ENCODE data around the gene LRRC32.
"Not testable (repeated sequence)": the region's sequence is repeated elsewhere in the genome, so short reads cannot be mapped to it uniquely, and the experiment has no call there.

The LRRC32 gene

DNA sequence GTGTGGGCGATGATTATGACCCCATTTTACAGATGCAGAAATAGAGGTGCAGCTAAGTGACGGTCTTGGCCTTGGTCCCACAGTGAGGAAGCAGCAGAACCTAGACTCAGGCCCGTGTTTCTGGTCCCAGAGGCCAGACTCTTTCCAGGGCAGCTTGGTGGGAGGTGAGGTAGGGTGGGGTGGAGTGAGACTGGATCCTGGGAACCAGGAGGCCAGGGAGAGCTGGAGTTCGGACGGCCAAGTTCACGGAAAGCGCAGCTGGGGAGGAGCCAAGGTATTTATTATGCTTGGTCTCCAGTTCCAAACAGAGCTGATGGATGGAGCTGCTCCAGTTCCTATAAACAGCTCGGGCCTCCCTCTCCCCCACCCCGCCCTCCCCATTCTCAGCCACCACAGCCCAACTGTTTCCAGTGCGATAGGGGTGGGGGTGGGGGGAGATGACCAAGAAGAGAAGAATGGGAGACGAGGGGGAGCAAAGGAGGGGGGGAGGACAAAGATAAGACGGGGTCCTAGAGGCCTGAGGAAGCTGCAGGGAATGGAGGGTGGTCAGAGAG lies 16.2 kb downstream of the LRRC32 start:
- H2AFZ ChIP-seq (ENCODE audit: low read depth, low read length): no peak overlapping the region
- no peak overlapping the region for H3K4me3 ChIP-seq (ENCODE audit: low read length)
- no peaks in the 10 kb centered on the region for H3K4me1 ChIP-seq (ENCODE audit: insufficient read depth, low read length)
- H3K9me3 ChIP-seq (ENCODE audit: low read length): no peaks in the 10 kb centered on the region
- H3K36me3 ChIP-seq (ENCODE audit: insufficient read depth, low read length): no peaks in the 10 kb centered on the region
- peaks cover 8% of the 10 kb centered on the region for H3K27me3 ChIP-seq (ENCODE audit: insufficient read depth, low read length)

DNA sequence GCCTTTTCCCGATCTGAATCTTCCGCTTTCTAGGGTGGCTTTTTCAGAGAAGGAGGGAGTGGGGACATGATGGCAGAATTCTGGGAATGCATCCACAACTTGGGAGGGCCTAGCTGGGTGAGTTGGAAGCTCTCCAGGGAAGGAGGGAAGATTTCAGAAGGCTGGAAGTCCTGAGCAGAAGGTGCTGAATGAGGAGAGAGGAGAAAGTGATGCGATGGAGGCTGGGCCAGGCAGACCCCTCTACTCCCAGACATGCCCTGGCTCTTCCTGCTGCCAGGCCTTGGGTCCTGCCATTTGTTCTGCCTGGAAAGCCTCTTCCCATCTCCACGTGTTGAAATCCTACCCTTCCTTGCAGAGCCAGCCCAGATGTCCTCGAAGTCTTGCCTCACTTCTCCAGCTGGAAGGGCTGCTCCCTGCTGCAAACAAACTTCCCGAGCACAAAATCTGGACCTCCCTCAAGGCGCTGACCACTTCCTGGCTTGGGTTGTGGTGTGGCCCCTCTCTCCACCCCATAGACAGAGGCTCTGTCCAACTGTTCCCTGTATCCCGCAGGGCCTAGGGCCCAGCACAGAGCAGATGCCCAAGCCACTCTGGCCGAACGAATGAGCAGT lies 16.8 kb downstream of the LRRC32 start:
- Histone ChIP-seq H3K4me3 (ENCODE audit: low read length) (no peak overlapping the region), H3K9me3 (ENCODE audit: low read length) (no peaks in the 10 kb centered on the region), H3K4me1 (ENCODE audit: insufficient read depth, low read length) (no peaks in the 10 kb centered on the region), H2AFZ (ENCODE audit: low read depth, low read length) (no peak overlapping the region), H3K27me3 (ENCODE audit: insufficient read depth, low read length) (peaks cover 8% of the 10 kb centered on the region), H3K36me3 (ENCODE audit: insufficient read depth, low read length) (no peaks in the 10 kb centered on the region)

DNA sequence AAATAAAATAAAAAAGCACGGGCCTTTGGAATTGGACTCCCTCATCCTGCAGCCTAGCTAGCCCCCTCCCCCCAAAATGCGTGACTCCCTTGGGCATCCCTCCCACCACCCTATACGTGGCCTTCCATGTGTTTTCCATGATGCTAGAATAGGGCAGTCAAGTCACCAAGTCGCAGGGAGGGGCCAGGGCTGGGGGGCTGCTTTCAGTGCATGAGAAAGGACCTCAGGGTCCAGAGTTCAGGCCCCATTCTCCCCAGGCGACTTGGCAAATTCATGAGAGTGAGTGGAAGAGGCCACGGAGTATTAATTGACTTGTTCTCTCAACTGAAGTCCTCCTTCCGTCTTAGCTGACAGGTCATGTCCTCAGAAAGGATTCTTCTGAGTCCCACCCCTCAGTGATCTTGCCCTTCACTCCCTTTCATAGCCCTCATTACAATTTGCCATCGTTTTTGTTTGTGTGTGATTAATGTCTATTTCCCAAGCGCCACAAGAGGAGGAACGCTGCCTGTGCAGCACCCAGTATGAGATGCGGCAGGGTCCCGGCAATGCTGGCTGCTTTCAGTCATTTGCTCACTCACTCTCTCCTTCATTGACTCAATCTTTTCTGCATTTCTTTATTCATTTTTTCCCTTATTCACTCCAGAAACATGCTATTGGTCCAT lies 17.4 kb downstream of the LRRC32 start:
- Histone ChIP-seq H3K9me3 (ENCODE audit: low read length) (peaks cover 2% of the 10 kb centered on the region), H3K4me1 (ENCODE audit: insufficient read depth, low read length) (no peaks in the 10 kb centered on the region), H3K4me3 (ENCODE audit: low read length) (no peak overlapping the region), H3K27me3 (ENCODE audit: insufficient read depth, low read length) (peaks cover 8% of the 10 kb centered on the region), H3K36me3 (ENCODE audit: insufficient read depth, low read length) (no peaks in the 10 kb centered on the region), H2AFZ (ENCODE audit: low read depth, low read length) (no peak overlapping the region)

DNA sequence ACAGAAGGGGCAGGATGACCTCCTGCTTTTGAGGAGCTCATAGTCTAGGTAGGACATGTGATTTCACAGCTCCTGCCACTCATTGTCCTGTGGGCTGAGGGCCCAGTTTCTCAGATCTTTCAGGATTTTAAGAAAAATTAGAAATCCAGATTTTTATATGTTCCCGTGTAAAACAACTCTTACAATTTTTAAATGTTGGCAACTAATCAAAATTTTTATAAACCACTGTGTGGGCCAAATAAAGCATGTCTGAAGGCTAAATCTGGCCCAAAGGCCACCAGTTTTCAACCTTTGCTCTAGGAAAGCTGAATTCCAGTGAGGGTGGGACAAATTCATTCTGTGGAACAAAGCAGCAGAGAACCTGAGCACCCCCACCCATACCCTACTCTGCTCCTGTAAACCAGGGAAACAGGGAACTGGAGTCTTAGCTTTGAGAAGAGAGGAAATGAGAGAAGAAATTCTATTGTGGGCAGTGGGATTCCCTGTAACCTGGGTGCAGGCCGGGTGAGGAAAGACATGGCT lies 20.6 kb downstream of the LRRC32 start:
- Histone ChIP-seq H3K27me3 (ENCODE audit: insufficient read depth, low read length) (peaks cover 4% of the 10 kb centered on the region), H2AFZ (ENCODE audit: low read depth, low read length) (no peak overlapping the region), H3K4me1 (ENCODE audit: insufficient read depth, low read length) (no peaks in the 10 kb centered on the region), H3K4me3 (ENCODE audit: low read length) (no peak overlapping the region), H3K9me3 (ENCODE audit: low read length) (peaks cover 2% of the 10 kb centered on the region), H3K36me3 (ENCODE audit: insufficient read depth, low read length) (no peaks in the 10 kb centered on the region)

DNA sequence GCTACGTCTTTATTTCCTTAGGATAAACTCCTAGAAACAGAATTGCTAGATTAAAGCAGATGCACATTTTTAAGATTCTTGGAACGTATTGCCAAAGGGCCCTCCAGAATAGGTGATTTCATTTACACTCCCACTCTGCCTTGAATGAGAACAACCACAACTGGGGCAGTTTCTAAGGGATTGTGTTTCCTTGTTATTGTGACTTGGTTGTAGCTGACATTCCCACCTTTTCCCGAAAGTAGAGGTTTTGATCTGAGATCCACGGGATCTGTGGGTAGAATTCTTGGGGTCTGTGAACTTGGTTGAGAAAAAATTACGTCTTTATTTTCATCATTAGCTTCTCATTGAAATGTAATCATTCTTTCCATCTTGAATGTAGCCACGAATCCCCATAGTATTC lies 21.5 kb downstream of the LRRC32 start:
- Histone ChIP-seq H3K36me3 (ENCODE audit: insufficient read depth, low read length) (no peaks in the 10 kb centered on the region), H3K4me1 (ENCODE audit: insufficient read depth, low read length) (no peaks in the 10 kb centered on the region), H3K27me3 (ENCODE audit: insufficient read depth, low read length) (peaks cover 4% of the 10 kb centered on the region), H3K4me3 (ENCODE audit: low read length) (no peak overlapping the region), H3K9me3 (ENCODE audit: low read length) (peaks cover 2% of the 10 kb centered on the region), H2AFZ (ENCODE audit: low read depth, low read length) (no peak overlapping the region)

DNA sequence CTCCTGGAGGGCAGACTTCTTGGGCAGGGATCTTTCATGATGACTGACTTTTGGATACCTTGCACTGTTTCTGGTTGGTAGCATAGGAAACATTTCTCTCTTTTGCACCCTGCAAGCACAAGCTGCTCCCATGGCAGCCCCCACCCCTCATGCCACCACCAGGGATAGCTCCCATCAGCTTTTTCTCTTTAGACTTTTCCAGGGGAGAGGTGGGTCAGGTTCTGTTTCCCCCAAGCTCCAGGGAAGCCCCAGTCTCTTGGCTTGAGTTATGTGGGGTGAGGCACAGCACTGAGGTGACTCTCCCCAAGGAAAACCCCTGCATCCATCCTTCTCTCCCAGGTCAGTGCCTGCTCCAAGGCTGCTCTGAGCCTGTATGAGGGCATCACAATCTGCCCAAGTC lies 22.5 kb downstream of the LRRC32 start:
- H3K4me1 ChIP-seq (ENCODE audit: insufficient read depth, low read length): no peaks in the 10 kb centered on the region
- no peak overlapping the region for H2AFZ ChIP-seq (ENCODE audit: low read depth, low read length)
- no peaks in the 10 kb centered on the region for H3K27me3 ChIP-seq (ENCODE audit: insufficient read depth, low read length)
- no peak overlapping the region for H3K4me3 ChIP-seq (ENCODE audit: low read length)
- H3K36me3 ChIP-seq (ENCODE audit: insufficient read depth, low read length): no peaks in the 10 kb centered on the region
- peaks cover 2% of the 10 kb centered on the region for H3K9me3 ChIP-seq (ENCODE audit: low read length)

DNA sequence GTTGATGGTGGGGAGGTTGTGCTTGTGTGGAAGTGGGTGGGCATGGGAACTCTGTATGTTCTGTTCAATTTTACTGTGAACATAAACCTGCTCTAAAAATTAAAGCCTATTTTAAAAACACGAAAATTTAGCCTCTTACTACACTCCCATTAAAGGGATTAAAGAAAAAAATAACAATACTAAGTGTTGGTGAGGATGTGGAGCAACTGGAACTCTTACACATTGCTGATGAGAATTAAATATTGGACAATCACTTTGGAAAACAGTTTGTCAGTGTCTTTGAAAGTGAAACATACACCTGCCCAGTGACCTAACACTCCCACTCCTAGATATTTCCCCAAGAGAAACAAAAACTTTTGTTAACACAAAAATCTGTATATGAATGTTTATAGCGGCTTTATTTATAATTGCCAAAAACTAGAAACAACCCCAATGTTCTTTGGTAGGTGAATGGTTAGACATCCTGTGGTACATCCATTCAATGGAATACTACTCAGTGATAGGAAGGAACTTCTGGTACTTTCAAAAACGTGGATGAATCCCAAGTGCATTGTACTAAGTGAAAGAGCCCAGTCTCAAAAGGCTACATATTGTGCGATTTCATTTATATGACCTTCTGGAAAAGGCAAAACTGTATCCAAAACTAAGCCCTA lies 23.5 kb downstream of the LRRC32 start:
- Histone ChIP-seq H3K9me3 (ENCODE audit: low read length) (peaks cover 2% of the 10 kb centered on the region), H2AFZ (ENCODE audit: low read depth, low read length) (no peak overlapping the region), H3K4me3 (ENCODE audit: low read length) (no peak overlapping the region), H3K4me1 (ENCODE audit: insufficient read depth, low read length) (no peaks in the 10 kb centered on the region), H3K27me3 (ENCODE audit: insufficient read depth, low read length) (no peaks in the 10 kb centered on the region), H3K36me3 (ENCODE audit: insufficient read depth, low read length) (no peaks in the 10 kb centered on the region)

DNA sequence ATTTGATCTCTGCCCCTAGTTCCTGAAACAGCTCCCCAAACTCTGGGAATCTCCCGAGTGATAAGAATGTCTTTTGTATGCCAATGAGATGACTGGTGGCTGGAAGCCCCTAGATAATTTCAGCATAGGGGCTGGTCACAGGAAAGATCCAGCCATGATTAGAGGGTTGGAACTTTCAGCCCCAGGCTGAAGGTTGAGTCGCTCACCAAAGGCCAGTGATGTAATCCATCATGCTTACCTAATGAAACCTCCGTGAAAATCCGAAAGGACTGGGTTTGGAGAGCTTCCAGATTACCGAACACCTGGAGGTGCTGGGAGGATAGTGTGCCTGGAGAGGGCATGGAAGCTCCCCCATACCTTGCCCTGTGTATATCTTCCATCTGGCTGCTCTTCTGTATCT lies 26.0 kb downstream of the LRRC32 start:
- Histone ChIP-seq H3K4me3 (ENCODE audit: low read length) (no peak overlapping the region), H3K9me3 (ENCODE audit: low read length) (peaks cover 2% of the 10 kb centered on the region), H3K27me3 (ENCODE audit: insufficient read depth, low read length) (no peaks in the 10 kb centered on the region), H2AFZ (ENCODE audit: low read depth, low read length) (no peak overlapping the region), H3K36me3 (ENCODE audit: insufficient read depth, low read length) (no peaks in the 10 kb centered on the region), H3K4me1 (ENCODE audit: insufficient read depth, low read length) (peaks cover 4% of the 10 kb centered on the region)

DNA sequence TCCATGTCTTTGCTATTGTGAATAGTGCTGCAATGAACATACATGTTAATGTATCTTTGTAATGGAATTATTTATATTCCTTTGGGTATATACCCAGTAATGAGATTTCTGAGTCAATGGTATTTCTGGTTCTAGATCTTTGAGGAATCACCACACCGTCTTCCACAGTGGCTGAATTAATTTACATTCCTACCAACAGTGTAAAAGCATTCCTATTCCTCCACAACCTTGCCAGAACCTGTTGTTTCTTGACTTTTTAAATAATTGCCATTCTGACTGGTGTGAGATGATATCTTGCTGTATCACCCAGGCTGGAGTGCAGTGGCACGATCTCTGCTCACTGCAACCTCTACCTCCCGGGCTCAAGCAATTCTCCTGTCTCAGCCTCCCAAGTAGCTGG lies 26.8 kb downstream of the LRRC32 start:
- H3K9me3 ChIP-seq (ENCODE audit: low read length); H3K4me3 ChIP-seq (ENCODE audit: low read length); H2AFZ ChIP-seq (ENCODE audit: low read depth, low read length); H3K4me1 ChIP-seq (ENCODE audit: insufficient read depth, low read length); H3K36me3 ChIP-seq (ENCODE audit: insufficient read depth, low read length); H3K27me3 ChIP-seq (ENCODE audit: insufficient read depth, low read length): not testable (repeated sequence)

DNA sequence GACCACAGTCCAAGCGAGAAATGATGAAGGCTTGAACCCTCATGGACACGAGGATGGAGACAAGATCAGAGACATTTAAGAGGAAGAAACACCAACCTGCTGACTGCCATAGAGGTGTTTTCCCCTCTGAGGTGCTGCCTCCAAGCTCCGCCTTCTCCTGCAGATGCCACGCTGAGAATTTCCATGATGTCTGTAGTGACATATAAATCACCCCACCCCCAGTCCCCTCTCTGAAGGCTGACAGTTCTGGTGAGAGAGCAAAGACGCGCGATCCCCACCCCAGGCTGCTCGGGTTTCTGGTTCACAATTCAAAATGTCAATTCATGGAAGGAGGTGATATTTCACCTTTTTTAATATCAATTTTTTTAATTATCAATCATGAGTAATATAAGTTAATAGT lies 28.2 kb downstream of the LRRC32 start:
- H3K9me3 ChIP-seq (ENCODE audit: low read length): no peaks in the 10 kb centered on the region
- H3K36me3 ChIP-seq (ENCODE audit: insufficient read depth, low read length): no peaks in the 10 kb centered on the region
- H3K4me3 ChIP-seq (ENCODE audit: low read length): no peak overlapping the region
- no peak overlapping the region for H2AFZ ChIP-seq (ENCODE audit: low read depth, low read length)
- no peaks in the 10 kb centered on the region for H3K27me3 ChIP-seq (ENCODE audit: insufficient read depth, low read length)
- H3K4me1 ChIP-seq (ENCODE audit: insufficient read depth, low read length): peaks cover 4% of the 10 kb centered on the region

DNA sequence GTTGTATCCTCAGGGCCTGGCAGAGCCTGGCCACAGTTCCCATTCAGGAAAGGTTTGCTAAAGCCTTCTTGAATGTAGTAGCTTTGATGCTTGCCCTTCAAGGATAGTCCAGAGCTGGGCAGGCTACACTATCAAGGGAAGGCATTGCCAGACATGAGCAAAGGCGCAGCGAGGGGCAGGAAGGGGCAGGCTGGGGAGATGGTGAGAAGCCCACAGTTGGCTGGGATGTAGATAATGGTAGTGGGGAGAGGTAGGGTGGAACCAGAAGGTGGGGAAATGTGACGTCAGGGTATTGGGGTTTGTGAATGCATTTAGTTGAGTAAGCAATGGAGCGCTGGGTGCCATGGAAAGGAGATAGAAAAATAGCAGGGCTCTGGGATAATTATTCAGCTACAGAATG lies 28.6 kb downstream of the LRRC32 start:
- Histone ChIP-seq H3K36me3 (ENCODE audit: insufficient read depth, low read length) (no peaks in the 10 kb centered on the region), H3K4me1 (ENCODE audit: insufficient read depth, low read length) (peaks cover 4% of the 10 kb centered on the region), H2AFZ (ENCODE audit: low read depth, low read length) (no peak overlapping the region), H3K9me3 (ENCODE audit: low read length) (no peaks in the 10 kb centered on the region), H3K4me3 (ENCODE audit: low read length) (no peak overlapping the region), H3K27me3 (ENCODE audit: insufficient read depth, low read length) (no peaks in the 10 kb centered on the region)

DNA sequence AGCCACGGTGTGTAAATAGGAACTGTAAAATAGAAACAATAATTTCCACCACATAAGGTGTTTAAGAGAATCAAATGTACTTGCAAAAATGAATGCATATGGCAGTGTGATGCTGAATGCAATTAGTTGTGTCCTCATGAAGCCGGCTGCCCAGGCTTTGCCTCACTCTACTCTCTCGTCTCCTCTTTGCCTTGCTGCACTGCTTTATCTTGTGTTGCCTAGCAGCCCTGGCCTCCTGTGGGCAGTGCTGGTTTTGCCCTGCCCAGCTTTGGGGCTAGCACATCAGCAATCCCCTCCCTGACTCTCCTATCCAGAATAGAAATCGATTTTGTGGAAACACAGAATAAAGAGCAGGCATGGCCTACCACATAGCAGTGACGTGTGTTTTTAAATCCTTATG lies 30.0 kb downstream of the LRRC32 start:
- H2AFZ ChIP-seq (ENCODE audit: low read depth, low read length): no peak overlapping the region
- H3K4me3 ChIP-seq (ENCODE audit: low read length): no peak overlapping the region
- H3K36me3 ChIP-seq (ENCODE audit: insufficient read depth, low read length): no peaks in the 10 kb centered on the region
- peaks cover 4% of the 10 kb centered on the region for H3K4me1 ChIP-seq (ENCODE audit: insufficient read depth, low read length)
- no peaks in the 10 kb centered on the region for H3K9me3 ChIP-seq (ENCODE audit: low read length)
- H3K27me3 ChIP-seq (ENCODE audit: insufficient read depth, low read length): peaks cover 3% of the 10 kb centered on the region

DNA sequence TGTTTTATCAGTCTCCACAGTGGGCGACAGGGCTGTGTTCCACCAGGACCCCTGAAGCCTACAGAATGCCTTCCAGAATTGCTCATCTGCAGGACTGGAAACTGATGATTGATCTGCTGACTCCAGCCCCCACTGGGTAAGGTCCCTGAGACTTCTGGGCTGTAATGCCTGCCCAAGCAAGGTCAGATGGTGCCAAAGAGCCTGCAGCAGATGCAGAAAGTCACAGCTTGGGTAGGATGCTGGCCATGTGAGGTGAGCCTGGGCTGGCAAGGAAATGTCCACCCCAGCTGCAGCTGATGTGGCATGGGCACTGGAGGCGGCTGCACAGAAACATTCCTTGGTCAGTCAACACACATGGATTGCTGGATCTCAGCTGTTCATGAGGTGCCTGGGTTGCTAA lies 30.9 kb downstream of the LRRC32 start:
- Histone ChIP-seq H2AFZ (ENCODE audit: low read depth, low read length) (no peak overlapping the region), H3K4me1 (ENCODE audit: insufficient read depth, low read length) (peaks cover 4% of the 10 kb centered on the region), H3K36me3 (ENCODE audit: insufficient read depth, low read length) (no peaks in the 10 kb centered on the region), H3K27me3 (ENCODE audit: insufficient read depth, low read length) (peaks cover 8% of the 10 kb centered on the region), H3K9me3 (ENCODE audit: low read length) (no peaks in the 10 kb centered on the region), H3K4me3 (ENCODE audit: low read length) (no peak overlapping the region)
